ENCODE measurements around the gene R3HDM4.
"Not testable (repeated sequence)": the region's sequence is repeated elsewhere in the genome, so short reads cannot be mapped to it uniquely, and the experiment has no call there.

Gene R3HDM4

GRCh38 chr19:858284-858683, 54.7 kb downstream of the R3HDM4 start:
- DNase-seq (ENCODE audit: low spot score): no peak

- DNase-seq (ENCODE audit: low spot score): no peak
Observed at GRCh38 chr19:855566-856120, 57.4 kb downstream of the R3HDM4 start.

GRCh38 chr19:855142-855541, 57.9 kb downstream of the R3HDM4 start:
- DNase-seq (ENCODE audit: low spot score): no peak

- no peak for DNase-seq (ENCODE audit: low spot score)
Observed at GRCh38 chr19:854549-854948, 58.5 kb downstream of the R3HDM4 start.

GRCh38 chr19:853614-854220, 59.3 kb downstream of the R3HDM4 start:
- DNase-seq (ENCODE audit: low spot score): not testable (repeated sequence)

- no peak for DNase-seq (ENCODE audit: low spot score)
Observed at GRCh38 chr19:853014-853585, 59.9 kb downstream of the R3HDM4 start.

GRCh38 chr19:852136-853013, 60.6 kb downstream of the R3HDM4 start, which contains the start of gene ELANE:
ELANE (plus strand) TSS chr19:852303; CDS start chr19:852329, 26 bp downstream.
- DNase-seq (ENCODE audit: low spot score): no peak

- no peak for DNase-seq (ENCODE audit: low spot score)
Observed at GRCh38 chr19:850979-851335, 62.1 kb downstream of the R3HDM4 start.

GRCh38 chr19:850221-850978, 62.6 kb downstream of the R3HDM4 start:
- peak; percentile 94 for DNase-seq (ENCODE audit: low spot score)

- DNase-seq (ENCODE audit: low spot score): not testable (repeated sequence)
Observed at GRCh38 chr19:849195-849594, 63.8 kb downstream of the R3HDM4 start.

GRCh38 chr19:848386-848921, 64.6 kb downstream of the R3HDM4 start:
- no peak for DNase-seq (ENCODE audit: low spot score)

Data from AG08396 (cell line).